SK-N-MC (cell line): ENCODE measurements around the gene FBXO11.
"Not testable (repeated sequence)": the region's sequence is repeated elsewhere in the genome, so short reads cannot be mapped to it uniquely, and the experiment has no call there.

Experiments
- DNase-seq: peaks from one replicate; pipeline ENCODE4 v3.0.0-alpha.2; 2011; ENCODE audit warnings: low read depth, low spot score
- H3K27ac ChIP-seq: fragments of 200-600 bp; sonication (generic); 2 replicates; pipeline ENCODE4 v1.5.1; 2016; ENCODE audit warnings: mixed run types
- H3K36me3 ChIP-seq: fragments of 200-600 bp; sonication (generic); 2 replicates; pipeline ENCODE4 v1.6.1; 2017; ENCODE audit warnings: antibody characterized with exemption, low read length, mixed read lengths; ENCODE audit not compliant: insufficient read depth
- H3K4me3 ChIP-seq: fragments of 200-600 bp; sonication (generic); 2 replicates; pipeline ENCODE4 v1.5.1; 2016
- H3K9ac ChIP-seq: fragments of 200-600 bp; sonication (generic); 2 replicates; pipeline ENCODE4 v1.8.0; 2017; ENCODE audit warnings: mixed run types, mixed read lengths; ENCODE audit not compliant: insufficient read length
- H3K9me3 ChIP-seq: fragments of 200-600 bp; sonication (generic); 2 replicates; pipeline ENCODE4 v1.6.1; 2017; ENCODE audit warnings: low read depth, mild to moderate bottlenecking, antibody characterized with exemption, low read length, moderate library complexity, mixed read lengths
- EZH2 ChIP-seq: fragments of 200-600 bp; sonication (generic); IDR thresholded peaks from one replicate; pipeline ENCODE4 v1.6.1; 2017; ENCODE audit warnings: antibody characterized with exemption
- FOXP2 ChIP-seq: optimal IDR thresholded peaks from 2 replicates; pipeline ENCODE3; 2011; ENCODE audit warnings: mild to moderate bottlenecking, moderate library complexity; ENCODE audit not compliant: insufficient read depth; ENCODE audit errors: extremely low read length, control extremely low read depth
- POLR2AphosphoS5 ChIP-seq: IDR thresholded peaks from 2 replicates; pipeline ENCODE4 v1.6.1; 2012; ENCODE audit warnings: mild to moderate bottlenecking, low read depth, low read length, borderline replicate concordance

FBXO11 gene

DNA sequence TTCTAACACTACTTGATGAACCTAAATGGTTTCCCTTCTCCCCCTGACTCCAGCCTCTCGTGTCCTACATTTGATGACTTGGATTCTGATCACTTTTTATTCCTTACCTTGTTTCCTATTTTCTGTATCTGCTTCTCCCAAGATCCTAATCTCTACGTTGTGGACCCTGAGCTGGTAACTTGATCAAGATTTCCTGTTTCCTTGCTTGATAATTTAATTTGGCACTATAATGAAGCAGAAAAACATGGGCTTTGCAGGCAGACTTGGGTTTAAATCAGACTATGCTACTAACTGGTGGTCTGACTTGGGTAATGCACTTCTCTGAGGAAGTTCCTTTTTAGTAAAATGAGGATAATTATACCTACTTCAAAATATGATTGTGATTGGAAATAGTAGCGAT is 11.7 kb upstream of the FBXO11 start:
- Histone ChIP-seq H3K4me3 (no peak overlapping the region), H3K36me3 (no peaks in the 10 kb centered on the region), H3K27ac (no peak overlapping the region), H3K9ac (no peak overlapping the region), H3K9me3 (no peaks in the 10 kb centered on the region)
- DNase-seq = no peak
- TF ChIP-seq FOXP2 = no peak
- no peak for TF ChIP-seq POLR2AphosphoS5
- TF ChIP-seq EZH2 = no peak

DNA sequence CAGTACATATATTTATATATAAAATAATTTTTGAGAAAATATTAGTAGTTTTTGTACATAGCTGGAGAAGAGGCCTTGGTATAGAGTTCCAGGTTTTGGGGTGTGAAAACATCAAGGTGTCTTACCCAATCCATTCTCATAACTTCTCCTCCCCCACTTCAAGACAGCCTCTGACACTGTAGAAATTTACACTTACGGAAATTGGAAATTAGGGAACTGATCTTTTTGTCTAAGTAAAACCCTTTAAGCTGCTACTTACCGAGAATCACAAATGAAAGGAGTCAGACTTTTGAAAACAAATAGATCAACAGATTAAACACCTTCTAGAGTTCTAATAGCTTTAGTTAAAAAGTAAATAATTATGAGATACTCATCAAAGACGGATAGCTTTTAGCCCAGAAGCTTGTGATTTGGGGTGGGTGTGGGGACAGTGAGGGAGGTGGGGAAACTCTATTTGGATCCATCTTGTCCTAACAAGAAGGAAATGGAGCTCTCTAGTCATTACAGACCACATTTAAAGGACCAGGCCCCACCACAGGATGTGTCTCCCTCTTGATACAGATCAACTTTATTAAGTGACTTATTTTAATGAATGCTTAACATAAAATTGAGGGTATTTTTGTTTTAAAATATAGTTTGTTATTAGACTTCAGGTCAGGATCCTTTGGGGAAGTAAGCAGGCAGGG is 11.1 kb upstream of the FBXO11 start:
- no peak overlapping the region for H3K4me3 ChIP-seq
- H3K9ac ChIP-seq = no peak overlapping the region
- no peaks in the 10 kb centered on the region for H3K36me3 ChIP-seq
- H3K9me3 ChIP-seq = no peaks in the 10 kb centered on the region
- H3K27ac ChIP-seq = no peak overlapping the region
- TF ChIP-seq EZH2 (no peak), FOXP2 (no peak), POLR2AphosphoS5 (no peak)
- DNase-seq = no peak

DNA sequence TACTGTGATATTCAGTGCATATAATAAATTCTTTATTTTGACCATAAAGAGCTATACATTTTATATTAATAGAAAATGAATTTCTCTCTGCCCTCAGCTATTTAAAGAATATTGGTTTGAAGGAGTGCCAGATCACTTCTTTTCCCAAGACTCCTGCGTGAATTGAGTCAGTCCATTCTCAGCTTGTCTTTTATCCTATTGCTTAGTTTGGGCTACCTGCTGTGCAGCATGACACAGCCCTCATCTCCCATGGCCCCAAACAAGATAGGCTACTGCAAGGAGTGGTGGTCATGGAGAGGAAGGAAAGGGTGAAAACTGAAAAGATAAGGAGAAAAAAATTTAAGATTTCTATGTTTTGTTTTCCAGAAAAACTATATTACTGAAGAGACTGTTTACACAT is 10.1 kb upstream of the FBXO11 start:
- no peaks in the 10 kb centered on the region for H3K9me3 ChIP-seq
- no peak overlapping the region for H3K27ac ChIP-seq
- H3K4me3 ChIP-seq = no peak overlapping the region
- no peaks in the 10 kb centered on the region for H3K36me3 ChIP-seq
- TF ChIP-seq FOXP2 = no peak
- no peak for TF ChIP-seq POLR2AphosphoS5
- TF ChIP-seq EZH2 = no peak
- H3K9ac ChIP-seq = no peak overlapping the region
- DNase-seq = no peak

DNA sequence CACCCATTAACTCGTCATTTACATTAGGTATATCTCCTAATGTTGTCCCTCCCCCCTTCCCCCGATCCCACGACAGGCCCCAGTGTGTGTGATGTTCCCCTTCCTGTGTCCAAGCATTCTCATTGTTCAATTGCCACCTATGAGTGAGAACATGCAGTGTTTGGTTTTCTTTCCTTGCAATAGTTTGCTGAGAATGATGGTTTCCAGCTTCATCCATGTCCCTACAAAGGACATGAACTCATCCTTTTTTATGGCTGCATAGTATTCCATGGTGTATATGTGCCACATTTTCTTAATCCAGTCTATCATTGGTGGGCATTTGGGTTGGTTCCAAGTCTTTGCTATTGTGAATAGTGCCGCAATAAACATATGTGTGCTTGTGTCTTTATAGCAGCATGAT is 4.4 kb upstream of the FBXO11 start:
- not testable (repeated sequence) for H3K9ac ChIP-seq, DNase-seq, H3K4me3 ChIP-seq, H3K9me3 ChIP-seq, H3K27ac ChIP-seq, H3K36me3 ChIP-seq

DNA sequence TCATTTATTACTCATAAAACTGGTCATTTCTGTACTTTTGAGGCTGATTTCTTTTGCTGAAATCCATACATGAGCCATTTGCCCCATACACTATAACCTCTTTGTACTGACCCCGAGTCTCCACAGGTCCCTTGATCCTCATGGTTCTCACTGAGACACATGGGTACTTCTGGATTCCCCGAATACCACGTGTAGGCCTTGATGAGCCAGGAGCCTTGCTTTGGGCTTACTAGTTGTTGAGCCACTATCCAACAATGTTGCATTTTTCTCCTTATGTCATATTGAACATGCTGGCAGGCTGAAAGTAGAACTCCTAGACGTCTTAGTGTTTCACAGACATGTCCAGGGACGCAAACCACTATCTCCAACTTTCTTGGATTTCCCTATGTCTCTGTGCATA is 2.4 kb upstream of the FBXO11 start:
- DNase-seq = no peak
- TF ChIP-seq FOXP2 (no peak), POLR2AphosphoS5 (no peak), EZH2 (no peak)
- no peak overlapping the region for H3K9ac ChIP-seq
- no peaks in the 10 kb centered on the region for H3K9me3 ChIP-seq
- H3K36me3 ChIP-seq = no peaks in the 10 kb centered on the region
- H3K4me3 ChIP-seq = no peak overlapping the region
- H3K27ac ChIP-seq = no peak overlapping the region

DNA sequence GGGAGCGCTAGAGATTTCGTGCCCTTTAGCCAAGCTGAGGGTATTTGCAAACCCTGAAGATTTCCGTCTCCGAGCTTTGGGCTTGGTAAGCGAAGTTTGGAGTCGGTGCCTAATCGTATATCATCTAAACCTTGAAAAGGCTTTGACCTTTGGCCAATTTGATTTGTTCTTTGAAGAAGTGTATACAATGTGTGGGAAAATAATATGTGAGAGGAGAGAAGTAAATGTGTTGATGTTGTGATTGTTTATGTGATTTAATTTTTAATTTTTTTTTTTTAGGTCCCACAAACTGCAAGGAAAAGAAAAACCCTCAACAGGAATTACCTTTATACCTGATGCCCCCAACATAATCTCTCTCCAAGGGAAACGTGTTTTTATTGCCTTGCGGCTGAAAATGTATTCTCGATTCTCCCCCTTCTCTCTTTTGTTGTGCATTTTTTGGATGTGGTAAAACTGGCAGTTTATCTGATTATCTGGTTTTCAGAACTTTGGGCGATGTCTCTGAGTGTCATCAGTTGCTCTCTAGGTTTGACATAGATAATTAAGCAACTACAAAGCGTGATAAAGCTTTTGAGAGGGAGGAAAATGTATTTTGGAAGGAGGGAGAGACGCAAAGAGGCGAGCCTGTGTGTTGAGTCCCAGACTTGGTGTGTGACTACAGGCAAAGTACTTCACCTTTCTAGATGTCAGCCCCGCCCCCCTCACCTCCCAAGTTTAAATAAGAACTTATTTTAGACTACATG is 912 bp upstream of the FBXO11 start:
- DNase-seq = peak; percentile 89
- Histone ChIP-seq H3K27ac (peak overlapping the region; percentile 97), H3K9me3 (no peaks in the 10 kb centered on the region), H3K4me3 (peak overlapping the region; percentile 84), H3K9ac (peak overlapping the region; percentile 80), H3K36me3 (no peaks in the 10 kb centered on the region)
- no peak for TF ChIP-seq FOXP2
- no peak for TF ChIP-seq POLR2AphosphoS5
- TF ChIP-seq EZH2 = no peak

DNA sequence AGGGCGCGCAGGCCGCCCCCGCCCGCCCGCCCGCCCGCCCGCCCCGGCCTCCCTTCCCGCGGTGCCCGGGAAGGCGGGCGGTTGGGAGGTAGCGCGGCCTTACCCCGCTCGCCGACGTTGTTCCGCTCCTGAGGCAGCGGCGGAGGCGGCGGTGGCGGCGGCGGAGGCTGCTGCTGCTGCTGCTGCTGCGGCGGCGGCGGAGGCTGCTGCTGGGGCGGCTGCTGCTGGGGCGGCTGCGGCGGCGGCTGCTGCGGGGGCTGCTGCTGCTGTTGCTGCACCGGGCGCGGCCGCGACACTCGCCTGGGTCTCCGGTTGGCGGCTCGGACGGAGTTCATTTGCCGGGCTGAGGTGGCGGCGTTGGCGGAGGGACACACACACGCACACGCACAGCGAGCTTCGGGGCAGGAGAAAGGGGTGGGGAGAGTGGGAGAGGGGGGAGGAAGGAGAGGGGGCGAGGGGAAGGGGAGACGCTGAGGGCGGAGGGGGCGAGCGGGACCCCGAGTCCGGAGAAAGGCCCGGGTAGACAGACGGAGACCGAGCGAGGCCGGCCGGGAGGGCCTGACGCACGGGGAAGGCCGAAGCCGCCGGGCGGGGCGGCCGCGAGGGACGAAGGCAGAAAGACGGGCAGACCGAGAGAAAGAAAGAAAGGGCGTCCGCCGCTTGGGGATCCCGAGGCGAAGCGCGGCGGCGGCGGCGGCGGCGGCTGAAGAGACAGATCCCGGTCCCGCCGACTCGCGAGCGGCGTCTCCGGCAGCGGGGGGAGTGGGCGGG is 727 bp downstream of the FBXO11 start:
- peak overlapping the region; percentile 81 for H3K4me3 ChIP-seq
- DNase-seq = no peak
- no peak for TF ChIP-seq POLR2AphosphoS5
- no peak for TF ChIP-seq EZH2
- TF ChIP-seq FOXP2 = no peak

DNA sequence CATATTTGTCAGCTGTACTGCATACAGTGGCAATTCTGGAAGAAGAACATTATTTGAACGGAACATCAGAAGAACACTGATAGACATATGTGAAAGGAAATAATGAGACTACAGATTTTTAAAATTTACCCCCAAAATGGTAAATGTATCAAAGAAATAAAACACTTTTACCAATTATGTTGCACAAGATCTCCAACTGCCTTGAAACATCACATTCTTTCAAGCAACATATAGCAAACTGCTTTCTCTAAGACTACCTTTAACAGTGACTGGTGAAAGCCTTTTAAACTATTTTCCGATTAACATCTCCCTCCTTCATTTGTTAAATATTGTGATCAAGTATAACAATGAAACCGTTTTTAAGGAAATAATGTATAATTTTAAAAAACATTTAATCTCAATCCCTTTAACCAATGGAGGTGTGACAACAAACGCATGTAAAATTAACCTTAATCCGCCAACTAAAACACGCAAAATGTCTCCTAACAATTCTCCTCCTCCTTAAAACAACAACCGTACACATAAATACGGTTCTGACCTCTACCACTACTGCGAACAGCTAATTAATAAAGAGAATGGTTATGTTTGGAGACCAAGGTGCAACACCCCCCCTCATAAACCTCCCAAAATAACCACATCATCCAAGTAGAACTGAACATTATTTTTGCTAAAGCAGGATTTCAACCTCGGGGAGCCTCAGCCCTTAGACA is 2.4 kb downstream of the FBXO11 start:
- H3K36me3 ChIP-seq = no peaks in the 10 kb centered on the region
- peak overlapping the region; percentile 97 for H3K9ac ChIP-seq
- no peak for TF ChIP-seq POLR2AphosphoS5
- no peak for TF ChIP-seq FOXP2
- no peak for TF ChIP-seq EZH2
- DNase-seq = no peak
- H3K9me3 ChIP-seq = no peaks in the 10 kb centered on the region
- peak overlapping the region; percentile 77; the same call in 1 of the 2 replicates for H3K27ac ChIP-seq
- H3K4me3 ChIP-seq = peak overlapping the region; percentile 81

More for the DNA sequence above, 727 bp downstream of the FBXO11 start:
- Histone ChIP-seq H3K9ac (peak overlapping the region; percentile 97), H3K36me3 (no peaks in the 10 kb centered on the region), H3K9me3 (no peaks in the 10 kb centered on the region), H3K27ac (peak overlapping the region; percentile 99)

DNA sequence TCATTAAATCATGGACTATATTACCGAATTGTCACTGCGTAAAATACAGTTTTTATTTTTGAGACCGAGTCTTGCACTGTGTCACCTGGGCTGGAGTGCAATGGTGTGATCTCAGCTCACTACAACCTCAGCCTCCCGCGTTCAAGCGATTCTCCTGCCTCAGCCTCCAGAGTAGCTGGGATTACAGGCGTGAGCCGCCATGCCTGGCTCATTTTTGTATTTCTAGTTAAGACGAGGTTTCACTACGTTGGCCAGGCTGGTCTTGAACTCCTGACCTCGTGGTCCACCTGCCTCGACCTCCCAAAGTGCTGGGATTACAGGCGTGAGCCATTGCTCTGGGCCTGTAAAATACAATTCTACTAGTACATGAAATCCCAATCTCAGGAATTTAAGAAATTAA is 4.4 kb downstream of the FBXO11 start:
- Histone ChIP-seq H3K27ac (peak overlapping the region; percentile 5; the same call in 1 of the 2 replicates), H3K4me3 (peak overlapping the region; percentile 81), H3K36me3 (peaks cover 16% of the 10 kb centered on the region)
- not testable (repeated sequence) for H3K9me3 ChIP-seq, H3K9ac ChIP-seq, DNase-seq
